ENCODE results near the gene CDK18. TPM values are rescaled to one million over a fixed set of nuclear protein-coding genes. Genes with fewer than 3 reads are reported as not detected.

CDK18 gene
- polyA plus RNA-seq, 1 experiment, result 0.83 TPM

- H3K27me3 ChIP-seq (ENCODE audit: control insufficient read depth, insufficient read depth, low read length), result peaks cover 22% of the 10 kb centered on the region
- DNase-seq (ENCODE audit: low read depth), result no peak
- ChIA-PET CTCF (interaction anchor here (1.3 to 1.9 kb wide), 3 partner anchors 18 to 59 kb away, joined by 3 to 7 read pairs (median 3); no protein-coding TSS in a partner anchor), POLR2A (no interaction called here)
- no peaks in the 10 kb centered on the region for H3K36me3 ChIP-seq (ENCODE audit: control insufficient read depth, insufficient read depth, low read length)
- no peak overlapping the region for H3K4me3 ChIP-seq (ENCODE audit: low read depth, low read length)
- no peak for TF ChIP-seq CTCF (IDR thresholded peaks at IDR 0.05; ENCODE audit: insufficient read depth, low read depth, low read length)
Observed at GRCh38 chr1:205470131-205470530, 34.3 kb upstream of the CDK18 start.

- no peak for TF ChIP-seq CTCF (IDR thresholded peaks at IDR 0.05; ENCODE audit: insufficient read depth, low read depth, low read length)
- Histone ChIP-seq H3K36me3 (ENCODE audit: control insufficient read depth, insufficient read depth, low read length) (no peaks in the 10 kb centered on the region), H3K27me3 (ENCODE audit: control insufficient read depth, insufficient read depth, low read length) (peaks cover 8% of the 10 kb centered on the region), H3K4me3 (ENCODE audit: low read depth, low read length) (no peak overlapping the region)
- DNase-seq (ENCODE audit: low read depth), result no peak
- ChIA-PET CTCF (interaction anchor here (0.6 to 5.3 kb wide), 2 partner anchors 10 to 14 kb away, joined by 4 to 54 read pairs; no protein-coding TSS in a partner anchor), POLR2A (no interaction called here)
Observed at GRCh38 chr1:205472737-205473441, 31.6 kb upstream of the CDK18 start.

GRCh38 chr1:205473475-205473874 is 31.0 kb upstream of the CDK18 start:
- ChIA-PET POLR2A (no interaction called here), CTCF (interaction anchor here (5.3 kb wide), 1 partner anchor 13 kb away, joined by 54 read pairs; no protein-coding TSS in a partner anchor)

GRCh38 chr1:205473966-205474365 is 30.5 kb upstream of the CDK18 start:
- no peak for TF ChIP-seq CTCF (IDR thresholded peaks at IDR 0.05; ENCODE audit: insufficient read depth, low read depth, low read length)
- no peak overlapping the region for H3K4me3 ChIP-seq (ENCODE audit: low read depth, low read length)
- POLR2A ChIA-PET, result no interaction called here
- no peaks in the 10 kb centered on the region for H3K36me3 ChIP-seq (ENCODE audit: control insufficient read depth, insufficient read depth, low read length)
- CTCF ChIA-PET, result interaction anchor here (5.3 kb wide), 1 partner anchor 12 kb away, joined by 54 read pairs; no protein-coding TSS in a partner anchor
- peaks cover 7% of the 10 kb centered on the region for H3K27me3 ChIP-seq (ENCODE audit: control insufficient read depth, insufficient read depth, low read length)
- no peak for DNase-seq (ENCODE audit: low read depth)

More at GRCh38 chr1:205473475-205473874, 31.0 kb upstream of the CDK18 start:
- peaks cover 7% of the 10 kb centered on the region for H3K27me3 ChIP-seq (ENCODE audit: control insufficient read depth, insufficient read depth, low read length)
- H3K36me3 ChIP-seq (ENCODE audit: control insufficient read depth, insufficient read depth, low read length), result no peaks in the 10 kb centered on the region
- DNase-seq (ENCODE audit: low read depth), result no peak
- H3K4me3 ChIP-seq (ENCODE audit: low read depth, low read length), result no peak overlapping the region
- no peak for TF ChIP-seq CTCF (IDR thresholded peaks at IDR 0.05; ENCODE audit: insufficient read depth, low read depth, low read length)

- H3K36me3 ChIP-seq (ENCODE audit: control insufficient read depth, insufficient read depth, low read length), result no peaks in the 10 kb centered on the region
- CTCF ChIA-PET, result interaction anchor here (5.3 kb wide), 1 partner anchor 12 kb away, joined by 54 read pairs; no protein-coding TSS in a partner anchor
- no peak overlapping the region for H3K4me3 ChIP-seq (ENCODE audit: low read depth, low read length)
- TF ChIP-seq CTCF (IDR thresholded peaks at IDR 0.05; ENCODE audit: insufficient read depth, low read depth, low read length), result no peak
- H3K27me3 ChIP-seq (ENCODE audit: control insufficient read depth, insufficient read depth, low read length), result peaks cover 7% of the 10 kb centered on the region
- no peak for DNase-seq (ENCODE audit: low read depth)
- POLR2A ChIA-PET, result no interaction called here
Observed at GRCh38 chr1:205474571-205474970, 29.9 kb upstream of the CDK18 start.

All from BJ (cell line).